ENCODE results near the gene S100A7A. TPM values are rescaled to one million over a fixed set of nuclear protein-coding genes. Genes with fewer than 3 reads are reported as not detected.

S100A7A gene
- total and polyA plus RNA-seq, 10 of the 15 experiments (the other 5 are each of a cell fraction or from before 2014, with no cell fraction given) = not detected

DNA sequence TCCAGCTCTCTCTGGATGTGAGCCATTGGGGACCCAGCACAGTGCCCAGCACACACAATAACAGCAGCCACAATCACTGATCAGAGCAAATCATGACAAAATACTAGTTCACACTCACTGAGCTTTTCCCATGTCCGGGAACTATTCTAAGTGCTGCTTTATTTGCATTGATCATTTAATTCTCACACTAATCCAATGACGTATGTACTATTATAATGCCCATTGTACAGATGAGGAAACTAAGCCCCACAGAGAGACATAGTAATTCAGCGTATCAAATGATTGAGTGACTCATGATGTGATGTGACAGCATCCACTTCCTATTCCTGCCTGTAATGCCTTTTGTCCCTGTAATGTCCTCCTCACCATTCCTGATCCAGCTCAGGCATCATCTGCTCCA is 23.5 kb upstream of the S100A7A start:
- no peak for TF ChIP-seq KAT2A (conservative IDR thresholded peaks at IDR 0.05; ENCODE audit: control insufficient read depth, low read depth, low read length)
- TF ChIP-seq, protein P1, sequence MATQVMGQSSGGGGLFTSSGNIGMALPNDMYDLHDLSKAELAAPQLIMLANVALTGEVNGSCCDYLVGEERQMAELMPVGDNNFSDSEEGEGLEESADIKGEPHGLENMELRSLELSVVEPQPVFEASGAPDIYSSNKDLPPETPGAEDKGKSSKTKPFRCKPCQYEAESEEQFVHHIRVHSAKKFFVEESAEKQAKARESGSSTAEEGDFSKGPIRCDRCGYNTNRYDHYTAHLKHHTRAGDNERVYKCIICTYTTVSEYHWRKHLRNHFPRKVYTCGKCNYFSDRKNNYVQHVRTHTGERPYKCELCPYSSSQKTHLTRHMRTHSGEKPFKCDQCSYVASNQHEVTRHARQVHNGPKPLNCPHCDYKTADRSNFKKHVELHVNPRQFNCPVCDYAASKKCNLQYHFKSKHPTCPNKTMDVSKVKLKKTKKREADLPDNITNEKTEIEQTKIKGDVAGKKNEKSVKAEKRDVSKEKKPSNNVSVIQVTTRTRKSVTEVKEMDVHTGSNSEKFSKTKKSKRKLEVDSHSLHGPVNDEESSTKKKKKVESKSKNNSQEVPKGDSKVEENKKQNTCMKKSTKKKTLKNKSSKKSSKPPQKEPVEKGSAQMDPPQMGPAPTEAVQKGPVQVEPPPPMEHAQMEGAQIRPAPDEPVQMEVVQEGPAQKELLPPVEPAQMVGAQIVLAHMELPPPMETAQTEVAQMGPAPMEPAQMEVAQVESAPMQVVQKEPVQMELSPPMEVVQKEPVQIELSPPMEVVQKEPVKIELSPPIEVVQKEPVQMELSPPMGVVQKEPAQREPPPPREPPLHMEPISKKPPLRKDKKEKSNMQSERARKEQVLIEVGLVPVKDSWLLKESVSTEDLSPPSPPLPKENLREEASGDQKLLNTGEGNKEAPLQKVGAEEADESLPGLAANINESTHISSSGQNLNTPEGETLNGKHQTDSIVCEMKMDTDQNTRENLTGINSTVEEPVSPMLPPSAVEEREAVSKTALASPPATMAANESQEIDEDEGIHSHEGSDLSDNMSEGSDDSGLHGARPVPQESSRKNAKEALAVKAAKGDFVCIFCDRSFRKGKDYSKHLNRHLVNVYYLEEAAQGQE (IDR thresholded peaks at IDR 0.05; ENCODE audit: low read depth, low read length) = no peak
- no peak for TF ChIP-seq CBFB (IDR thresholded peaks at IDR 0.05; ENCODE audit: low read depth)
- no peak for TF ChIP-seq BHLHE40 (IDR thresholded peaks at IDR 0.05; ENCODE audit: borderline replicate concordance in 1 of 2, low read depth in 2 of 2, low read length in 1 of 2)
- TF ChIP-seq, protein P2, sequence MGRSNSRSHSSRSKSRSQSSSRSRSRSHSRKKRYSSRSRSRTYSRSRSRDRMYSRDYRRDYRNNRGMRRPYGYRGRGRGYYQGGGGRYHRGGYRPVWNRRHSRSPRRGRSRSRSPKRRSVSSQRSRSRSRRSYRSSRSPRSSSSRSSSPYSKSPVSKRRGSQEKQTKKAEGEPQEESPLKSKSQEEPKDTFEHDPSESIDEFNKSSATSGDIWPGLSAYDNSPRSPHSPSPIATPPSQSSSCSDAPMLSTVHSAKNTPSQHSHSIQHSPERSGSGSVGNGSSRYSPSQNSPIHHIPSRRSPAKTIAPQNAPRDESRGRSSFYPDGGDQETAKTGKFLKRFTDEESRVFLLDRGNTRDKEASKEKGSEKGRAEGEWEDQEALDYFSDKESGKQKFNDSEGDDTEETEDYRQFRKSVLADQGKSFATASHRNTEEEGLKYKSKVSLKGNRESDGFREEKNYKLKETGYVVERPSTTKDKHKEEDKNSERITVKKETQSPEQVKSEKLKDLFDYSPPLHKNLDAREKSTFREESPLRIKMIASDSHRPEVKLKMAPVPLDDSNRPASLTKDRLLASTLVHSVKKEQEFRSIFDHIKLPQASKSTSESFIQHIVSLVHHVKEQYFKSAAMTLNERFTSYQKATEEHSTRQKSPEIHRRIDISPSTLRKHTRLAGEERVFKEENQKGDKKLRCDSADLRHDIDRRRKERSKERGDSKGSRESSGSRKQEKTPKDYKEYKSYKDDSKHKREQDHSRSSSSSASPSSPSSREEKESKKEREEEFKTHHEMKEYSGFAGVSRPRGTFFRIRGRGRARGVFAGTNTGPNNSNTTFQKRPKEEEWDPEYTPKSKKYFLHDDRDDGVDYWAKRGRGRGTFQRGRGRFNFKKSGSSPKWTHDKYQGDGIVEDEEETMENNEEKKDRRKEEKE (IDR thresholded peaks at IDR 0.05) = no peak
- TF ChIP-seq HDGF (IDR thresholded peaks at IDR 0.05) = no peak
- TF ChIP-seq SUZ12 (IDR thresholded peaks at IDR 0.05; ENCODE audit: unreplicated experiment) = no peak
- no peak for TF ChIP-seq CREM (IDR thresholded peaks at IDR 0.05; ENCODE audit: low read depth)
- TF ChIP-seq ZSCAN29 (IDR thresholded peaks at IDR 0.05) = no peak
- TF ChIP-seq SUPT20H (IDR thresholded peaks at IDR 0.05; ENCODE audit: borderline replicate concordance, control insufficient read depth, low read depth, low read length) = no peak
- no peak for TF ChIP-seq ZNF622 (IDR thresholded peaks at IDR 0.05)
- TF ChIP-seq SPI1 (IDR thresholded peaks at IDR 0.05; ENCODE audit: borderline replicate concordance, insufficient read depth, low read depth, low read length) = no peak
- no peak for TF ChIP-seq SMARCA5 (IDR thresholded peaks at IDR 0.05)
- in situ Hi-C loops (cut with MboI) = no loop called here
- ChIA-PET SMC1A (ENCODE audit: uncharacterized antibody, unreplicated experiment) (no interaction called here), CTCF (interaction anchor here (1.2 to 1.4 kb wide), 2 partner anchors 38 to 102 kb away, joined by 3 to 5 read pairs; no protein-coding TSS in a partner anchor), RAD21 (ENCODE audit: unreplicated experiment) (no interaction called here), POLR2A (no interaction called here)
- Histone ChIP-seq H3K4me3 (no peak overlapping the region), H3K4me2 (ENCODE audit: control insufficient read depth, insufficient read depth) (no peak overlapping the region), H3K27me3 (replicated peaks in 1 of 2; ENCODE audit: control insufficient read depth in 2 of 2, insufficient read depth in 2 of 2, low read length in 1 of 2) (peaks cover 1 to 2% of the 10 kb centered on the region in 2 experiments; a peak in 2 of 4 replicates), H3K4me1 (ENCODE audit: control insufficient read depth, insufficient read depth, low read length) (no peaks in the 10 kb centered on the region), H3K27ac (ENCODE audit: control insufficient read depth, insufficient read depth) (no peak overlapping the region), H2AFZ (ENCODE audit: control insufficient read depth, low read depth, low read length) (no peak overlapping the region), H3K9ac (ENCODE audit: control insufficient read depth, insufficient read depth, low read length) (no peak overlapping the region), H4K20me1 (ENCODE audit: control insufficient read depth, insufficient read depth) (no peaks in the 10 kb centered on the region), H3K79me2 (ENCODE audit: control insufficient read depth, insufficient read depth, low read length) (no peaks in the 10 kb centered on the region), H3K36me3 (ENCODE audit: control insufficient read depth in 2 of 2, insufficient read depth in 2 of 2, low read length in 1 of 2) (no peaks in the 10 kb centered on the region), H3K9me3 (replicated peaks; ENCODE audit: control insufficient read depth, insufficient read depth, low read length) (no peaks in the 10 kb centered on the region)
- 18% methylated on average over 3 of the region's 3 CpGs for WGBS (ENCODE audit: insufficient coverage, insufficient replicate concordance, low lambda C conversion rate, missing lambda C conversion rate)
- DNase-seq (ENCODE audit: low read depth, low spot score) = no peak
- ATAC-seq = no peak
- intact Hi-C loops (cut with micrococcal nuclease; ENCODE audit: unreplicated experiment) = no loop called here
- FAIRE-seq = peak; percentile 70
- BruUV-seq (replicated peaks) = no TSS peak

Measured in GM12878 (cell line).